ENCODE measurements around the gene GATA2.

The GATA2 gene

DNA sequence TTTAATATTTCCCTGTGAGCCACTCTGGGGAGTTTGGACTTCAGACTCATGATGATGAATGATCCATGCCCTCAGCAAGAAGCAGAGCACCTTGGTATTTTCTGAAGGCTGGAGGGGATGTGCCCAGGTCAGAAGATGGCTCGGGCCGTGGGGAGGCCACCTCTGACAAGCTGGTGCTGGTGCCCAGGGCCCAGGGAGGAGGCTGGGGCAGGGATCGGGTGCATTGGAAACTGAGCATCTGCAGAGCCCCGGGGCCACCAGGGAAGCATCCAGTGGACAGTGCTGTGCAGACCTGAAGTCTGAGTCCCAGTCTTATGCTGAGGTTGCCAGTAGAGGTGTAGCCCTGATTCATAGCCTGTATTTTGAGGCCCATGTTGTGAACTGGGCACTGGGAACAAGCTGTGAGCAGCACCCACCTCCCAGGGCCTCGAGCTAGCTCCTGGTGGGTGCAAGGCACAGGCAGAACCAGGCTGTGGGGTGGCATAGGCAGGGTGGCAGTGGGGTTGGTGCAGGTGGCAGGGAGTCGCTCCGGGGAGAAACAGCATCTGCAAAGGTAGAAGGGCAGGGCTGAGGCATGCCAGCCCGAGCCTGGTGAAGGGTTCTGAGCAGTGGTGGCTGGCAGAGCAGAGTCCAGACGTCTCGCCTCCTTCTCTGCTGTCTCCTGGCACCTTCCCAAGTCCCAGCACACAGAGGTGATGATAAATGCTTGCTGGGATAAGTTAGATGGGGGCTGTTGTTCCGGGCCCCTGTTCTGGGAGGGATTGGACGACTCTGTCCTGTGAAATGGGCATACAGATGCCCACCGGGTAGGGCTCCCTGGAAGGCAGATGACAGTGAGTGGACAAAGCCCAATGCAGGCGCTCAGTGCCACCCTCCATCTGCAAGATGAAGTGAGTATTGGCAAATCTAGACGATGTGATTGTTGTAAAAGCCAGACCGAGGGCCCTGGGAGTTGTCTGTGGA, 36.9 kb downstream of the GATA2 start:
- DNase-seq (ENCODE audit: low spot score), result no peak

- no peak for DNase-seq (ENCODE audit: low spot score)
Observed at GRCh38 chr3:128455116-128455515, 37.9 kb downstream of the GATA2 start.

GRCh38 chr3:128454310-128454618, 38.7 kb downstream of the GATA2 start:
- DNase-seq (ENCODE audit: low spot score), result no peak

GRCh38 chr3:128453501-128454309, 39.3 kb downstream of the GATA2 start:
- DNase-seq (ENCODE audit: low spot score), result no peak

- DNase-seq (ENCODE audit: low spot score), result no peak
Observed at GRCh38 chr3:128452678-128453275, 40.2 kb downstream of the GATA2 start.

DNA sequence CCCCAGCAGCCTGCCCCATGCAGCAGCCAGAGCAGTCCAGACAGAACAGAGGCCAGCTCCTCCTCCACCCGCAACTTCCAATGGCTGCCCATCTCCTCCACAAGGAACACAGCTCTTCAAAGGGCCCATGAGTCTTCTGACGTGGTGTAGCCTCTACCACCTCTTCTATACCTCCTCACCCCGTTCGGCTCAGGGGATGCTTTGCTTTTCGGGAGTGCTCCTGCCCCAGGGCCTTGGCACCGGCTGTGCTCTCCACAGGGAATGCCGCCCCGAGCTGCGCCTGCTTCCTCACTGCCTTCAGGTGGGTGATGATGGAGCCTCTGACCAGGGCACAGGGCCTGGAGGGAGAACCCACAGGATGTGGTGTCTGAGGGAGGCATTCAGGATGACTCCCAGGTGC, 40.9 kb downstream of the GATA2 start:
- DNase-seq (ENCODE audit: low spot score), result no peak

- no peak for DNase-seq (ENCODE audit: low spot score)
Observed at GRCh38 chr3:128449111-128449638, 43.8 kb downstream of the GATA2 start.

- DNase-seq (ENCODE audit: low spot score), result no peak
Observed at GRCh38 chr3:128448491-128448890, 44.5 kb downstream of the GATA2 start.

DNA sequence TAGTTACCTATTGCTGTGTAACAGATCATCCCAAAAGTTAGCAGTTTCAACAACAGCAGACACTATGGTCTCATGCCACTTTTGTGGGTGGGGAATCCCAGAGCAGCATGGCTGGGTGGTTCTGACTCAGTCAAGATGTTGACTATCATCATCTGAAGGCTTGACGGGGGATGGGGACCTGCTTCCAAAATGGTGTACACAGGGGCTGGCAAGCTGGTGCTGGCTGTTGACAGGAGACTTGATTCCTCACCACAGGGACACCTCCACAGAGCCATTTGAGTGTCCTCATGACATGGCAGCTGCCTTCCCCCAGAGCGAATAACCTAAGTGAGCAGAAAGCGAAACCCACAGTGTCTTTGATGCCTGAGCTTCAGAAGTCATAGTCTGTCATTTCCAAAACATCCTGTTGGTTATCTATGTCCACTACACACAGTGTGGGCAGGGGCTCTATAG, 45.4 kb downstream of the GATA2 start:
- no peak for DNase-seq (ENCODE audit: low spot score)

- no peak for DNase-seq (ENCODE audit: low spot score)
Observed at GRCh38 chr3:128446821-128447220, 46.2 kb downstream of the GATA2 start.

DNA sequence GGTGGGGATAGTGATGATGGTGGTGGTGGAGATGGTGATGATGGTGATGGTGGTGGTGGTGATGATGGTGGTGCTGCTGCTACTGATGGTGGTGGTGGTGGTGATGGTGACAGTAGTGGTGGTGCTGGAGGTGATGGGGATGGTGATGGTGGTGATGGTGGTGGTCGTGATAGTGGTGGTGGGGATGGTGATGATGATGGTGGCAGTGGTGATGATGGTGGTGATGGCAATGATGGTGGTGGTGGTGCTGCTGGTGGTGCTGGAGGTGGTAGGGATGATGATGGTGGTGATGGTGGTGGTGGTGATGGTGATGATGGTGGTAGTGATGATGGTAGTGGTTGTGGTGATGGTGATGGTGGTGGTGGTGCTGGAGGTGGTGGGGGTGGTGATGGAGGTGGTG, 47.6 kb downstream of the GATA2 start:
- DNase-seq (ENCODE audit: low spot score), result no peak

DNA sequence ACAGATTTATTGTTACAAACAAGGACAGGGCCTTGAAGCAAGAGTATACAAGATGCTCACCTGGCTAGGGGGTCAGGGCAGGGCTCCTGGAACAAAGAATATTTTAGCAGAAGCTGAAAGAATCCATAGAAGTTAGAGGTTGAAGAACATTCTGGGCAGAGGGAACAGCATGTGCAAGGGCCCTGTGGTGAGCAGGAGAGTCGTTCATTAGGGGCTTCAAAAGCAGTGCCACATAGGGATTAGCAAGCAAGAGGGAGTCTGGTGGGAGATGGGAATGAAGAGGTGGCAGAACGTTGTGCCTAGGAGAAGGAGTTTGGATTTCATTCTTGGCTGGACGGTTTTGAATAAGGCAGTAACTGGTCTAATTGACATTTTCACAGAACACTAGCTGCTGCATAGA, 49.2 kb downstream of the GATA2 start:
- no peak for DNase-seq (ENCODE audit: low spot score)

- no peak for DNase-seq (ENCODE audit: low spot score)
Observed at GRCh38 chr3:128442949-128443348, 50.1 kb downstream of the GATA2 start.

GRCh38 chr3:128442070-128442469, 50.9 kb downstream of the GATA2 start:
- DNase-seq (ENCODE audit: low spot score), result no peak

- no peak for DNase-seq (ENCODE audit: low spot score)
Observed at GRCh38 chr3:128439226-128439625, 53.8 kb downstream of the GATA2 start.

DNA sequence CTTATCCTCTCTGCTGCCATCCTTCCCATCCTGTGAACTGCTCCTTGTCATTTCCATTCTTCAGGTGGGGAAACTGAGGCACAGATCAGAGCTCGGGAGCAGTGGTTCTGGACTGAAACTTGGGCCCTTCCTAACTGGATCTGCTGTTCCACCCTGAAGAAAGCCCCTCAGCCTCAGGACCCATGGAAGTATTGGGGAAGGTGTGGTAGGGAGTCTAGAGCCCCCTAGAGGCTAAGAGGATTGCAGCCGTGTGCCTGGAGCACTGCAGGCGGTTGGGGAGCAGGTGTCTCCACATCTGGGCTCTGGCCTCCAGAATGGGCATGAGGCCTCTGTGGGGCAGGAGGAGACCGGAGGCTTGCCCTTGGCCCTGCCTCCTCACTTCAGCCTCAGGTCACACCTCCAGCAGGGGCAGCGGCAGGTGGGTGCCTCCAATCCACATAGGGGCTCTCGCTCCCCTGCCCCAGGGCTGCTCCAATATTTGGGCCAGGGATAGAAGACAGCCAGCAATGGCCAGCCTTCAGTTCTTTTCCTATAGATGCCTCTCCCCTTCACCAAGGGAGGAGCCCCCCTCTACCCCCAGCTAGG, 54.4 kb downstream of the GATA2 start:
- DNase-seq (ENCODE audit: low spot score), result no peak

- DNase-seq (ENCODE audit: low spot score), result no peak
Observed at GRCh38 chr3:128436214-128436613, 56.8 kb downstream of the GATA2 start.

- DNase-seq (ENCODE audit: low spot score), result no peak
Observed at GRCh38 chr3:128435561-128435960, 57.4 kb downstream of the GATA2 start.

GRCh38 chr3:128435058-128435457, 57.9 kb downstream of the GATA2 start:
- no peak for DNase-seq (ENCODE audit: low spot score)

DNA sequence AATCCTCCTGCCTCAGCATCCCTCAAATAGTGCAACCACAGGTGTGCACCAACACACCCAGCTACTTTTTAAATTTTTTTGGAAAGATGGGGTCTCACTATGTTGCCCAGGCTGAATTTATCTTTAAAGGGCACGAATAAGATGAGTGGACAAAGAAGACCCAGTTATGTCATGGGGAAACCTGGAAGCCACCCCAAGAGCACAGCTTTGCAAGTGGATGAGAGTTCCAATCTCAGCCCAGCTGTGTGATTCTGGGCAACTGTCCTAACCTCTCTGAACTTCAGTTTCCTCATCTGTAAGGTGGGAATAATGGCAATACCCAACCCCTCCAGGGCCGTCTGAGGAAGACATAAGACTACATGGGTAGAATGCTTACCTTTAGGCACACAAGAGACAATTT, 58.5 kb downstream of the GATA2 start:
- DNase-seq (ENCODE audit: low spot score), result no peak

- no peak for DNase-seq (ENCODE audit: low spot score)
Observed at GRCh38 chr3:128433837-128434165, 59.2 kb downstream of the GATA2 start.
